ENCODE results near the gene SNCG.
A peak's percentile ranks its signal among the peaks of the same experiment; 100 is the strongest.
"Not testable (repeated sequence)": the region's sequence is repeated elsewhere in the genome, so short reads cannot be mapped to it uniquely, and the experiment has no call there.

Gene SNCG

GRCh38 chr10:86945361-86946212, 12.8 kb upstream of the SNCG start:
- peak; percentile 40 for DNase-seq

GRCh38 chr10:86946213-86947155, 11.9 kb upstream of the SNCG start:
- no peak for DNase-seq

- DNase-seq: not testable (repeated sequence)
These were observed 10.6 kb upstream of the SNCG start for GRCh38 chr10:86947806-86948205.

- no peak for DNase-seq
These were observed 8.1 kb upstream of the SNCG start for GRCh38 chr10:86950349-86950748.

GRCh38 chr10:86951184-86951761, 7.1 kb upstream of the SNCG start:
- no peak for DNase-seq

- no peak for DNase-seq
These were observed 6.3 kb upstream of the SNCG start for GRCh38 chr10:86952106-86952505.

GRCh38 chr10:86952697-86953096, 5.7 kb upstream of the SNCG start:
- not testable (repeated sequence) for DNase-seq

GRCh38 chr10:86953747-86954680, 4.4 kb upstream of the SNCG start:
- peak; percentile 74 for DNase-seq

GRCh38 chr10:86954681-86955500, 3.5 kb upstream of the SNCG start:
- DNase-seq: no peak

GRCh38 chr10:86955501-86956194, 2.8 kb upstream of the SNCG start:
- no peak for DNase-seq

GRCh38 chr10:86956195-86956847, 2.1 kb upstream of the SNCG start:
- no peak for DNase-seq

- no peak for DNase-seq
These were observed 1.5 kb upstream of the SNCG start for GRCh38 chr10:86956848-86957448.

- no peak for DNase-seq
These were observed 806 bp upstream of the SNCG start, which contains the start of gene MMRN2 for GRCh38 chr10:86957471-86958115. Gene MMRN2, minus strand, starts transcription at chr10:86957615. Its CDS starts 74 bp downstream, at chr10:86957541.

GRCh38 chr10:86958901-86959736, 720 bp downstream of the SNCG start:
- no peak for DNase-seq

GRCh38 chr10:86959737-86960002, 1.3 kb downstream of the SNCG start:
- DNase-seq: no peak

GRCh38 chr10:86960003-86960862, 1.8 kb downstream of the SNCG start:
- peak; percentile 59 for DNase-seq

GRCh38 chr10:86960863-86961434, 2.5 kb downstream of the SNCG start:
- DNase-seq: no peak
